Activated T-cell treated with anti-CD3 and anti-CD28 coated beads for 24 hours (primary cell): ENCODE measurements around the gene ZMAT5.
"Not testable (repeated sequence)": the region's sequence is repeated elsewhere in the genome, so short reads cannot be mapped to it uniquely, and the experiment has no call there.

Experiments
- DNase-seq: peaks from one replicate; pipeline ENCODE4 v3.0.0-alpha.2; 2020; ENCODE audit warnings: low read depth

ZMAT5 gene

DNA sequence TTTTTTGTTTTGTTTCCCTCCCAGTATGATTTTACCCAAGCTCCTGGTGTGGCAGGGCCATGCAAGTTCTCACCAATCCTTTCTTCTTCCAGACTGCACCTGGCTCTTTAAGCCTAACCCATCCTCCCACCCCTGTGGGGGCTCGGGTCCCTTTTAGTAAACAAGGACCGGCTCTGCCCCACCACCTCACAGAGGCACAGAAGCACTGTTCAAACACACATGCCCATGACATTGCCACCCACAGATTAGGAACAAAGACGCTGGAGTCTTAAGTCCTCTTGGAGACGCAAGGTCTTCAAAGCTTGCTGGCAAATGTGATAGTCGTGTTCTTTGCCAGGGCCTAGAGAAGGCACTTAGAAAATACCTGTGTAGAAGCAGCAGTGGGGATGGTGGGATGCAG lies 19.2 kb upstream of the ZMAT5 start:
- no peak for DNase-seq

DNA sequence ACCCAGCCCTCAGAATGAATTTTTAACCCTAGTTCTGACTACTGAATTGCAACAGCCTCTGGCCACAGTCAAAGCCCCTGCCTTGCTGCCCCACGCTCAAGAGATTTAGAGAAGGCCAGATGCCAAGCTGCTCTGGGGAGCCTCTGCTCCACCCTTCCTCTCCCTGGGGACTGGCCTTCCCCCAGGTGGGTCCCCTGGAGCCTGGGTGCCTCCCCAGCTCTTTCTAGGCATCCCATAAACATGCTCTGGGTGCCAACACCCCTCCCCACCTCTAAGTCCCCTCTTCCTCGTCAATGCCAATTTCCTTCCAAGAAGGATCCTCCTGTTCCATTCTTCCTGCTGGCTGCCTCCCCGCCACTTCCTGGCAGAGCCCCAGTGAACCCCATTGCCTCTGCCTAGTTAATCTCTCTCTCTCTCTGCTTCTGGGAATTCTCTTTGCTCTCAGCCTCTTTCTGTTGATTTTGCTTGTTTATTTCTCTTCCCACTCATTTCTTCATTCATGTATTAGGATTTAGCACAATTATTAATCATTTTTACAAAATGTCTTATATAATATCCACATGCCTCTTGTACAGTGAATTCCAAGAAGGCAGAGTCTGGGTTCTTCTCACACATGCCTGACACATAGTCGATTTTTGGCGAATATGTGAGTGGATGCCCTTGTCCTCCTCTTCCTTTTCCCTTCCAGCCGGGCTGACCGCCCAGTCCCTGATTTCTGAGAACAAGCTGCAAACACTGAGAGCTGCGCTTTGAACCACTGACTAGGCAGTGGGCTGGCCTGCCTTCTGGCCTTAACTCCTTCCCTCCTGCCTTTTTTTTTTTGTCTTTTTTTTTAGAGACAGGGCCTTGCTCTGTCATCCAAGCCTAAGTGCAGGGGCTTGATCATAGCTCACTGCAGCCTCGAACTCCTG lies 17.9 kb upstream of the ZMAT5 start:
- DNase-seq = no peak

DNA sequence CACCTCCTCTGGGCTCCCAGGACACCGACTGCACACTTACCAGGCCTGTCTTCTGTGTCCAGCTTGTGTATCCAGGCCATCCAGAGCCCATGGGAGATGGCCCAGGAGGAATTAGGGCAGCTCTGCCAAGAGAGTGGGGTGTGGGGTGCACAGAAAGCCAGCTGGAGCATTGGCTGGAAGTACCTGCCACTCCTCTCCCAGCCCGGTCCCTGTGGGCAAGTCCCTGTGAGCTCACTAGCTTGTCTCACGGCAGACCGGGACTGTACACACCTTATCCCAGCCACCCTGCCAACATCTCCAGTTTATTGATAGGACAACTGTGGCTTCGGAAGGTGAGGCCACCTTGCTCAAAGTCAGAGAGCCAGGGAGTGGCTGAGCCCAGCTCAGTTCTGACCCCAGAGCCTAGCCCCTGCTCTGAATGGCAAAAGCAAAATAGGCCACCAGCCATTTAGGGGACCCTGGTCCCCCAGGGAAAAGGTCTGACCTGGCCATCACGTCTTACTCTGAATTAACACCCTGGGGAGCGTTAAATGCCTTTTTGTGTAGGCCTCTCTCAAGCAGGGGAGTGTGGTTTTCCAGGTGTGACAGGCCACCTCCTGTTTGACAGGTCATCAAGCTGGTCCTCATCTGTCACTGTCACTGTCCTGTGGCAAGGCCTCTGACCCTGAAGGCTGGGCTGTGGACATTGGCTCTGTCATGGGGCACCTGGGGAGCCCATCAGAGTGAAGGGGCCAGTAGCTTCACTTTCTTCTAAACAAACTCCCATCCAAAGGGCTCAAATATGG lies 15.4 kb upstream of the ZMAT5 start:
- no peak for DNase-seq

DNA sequence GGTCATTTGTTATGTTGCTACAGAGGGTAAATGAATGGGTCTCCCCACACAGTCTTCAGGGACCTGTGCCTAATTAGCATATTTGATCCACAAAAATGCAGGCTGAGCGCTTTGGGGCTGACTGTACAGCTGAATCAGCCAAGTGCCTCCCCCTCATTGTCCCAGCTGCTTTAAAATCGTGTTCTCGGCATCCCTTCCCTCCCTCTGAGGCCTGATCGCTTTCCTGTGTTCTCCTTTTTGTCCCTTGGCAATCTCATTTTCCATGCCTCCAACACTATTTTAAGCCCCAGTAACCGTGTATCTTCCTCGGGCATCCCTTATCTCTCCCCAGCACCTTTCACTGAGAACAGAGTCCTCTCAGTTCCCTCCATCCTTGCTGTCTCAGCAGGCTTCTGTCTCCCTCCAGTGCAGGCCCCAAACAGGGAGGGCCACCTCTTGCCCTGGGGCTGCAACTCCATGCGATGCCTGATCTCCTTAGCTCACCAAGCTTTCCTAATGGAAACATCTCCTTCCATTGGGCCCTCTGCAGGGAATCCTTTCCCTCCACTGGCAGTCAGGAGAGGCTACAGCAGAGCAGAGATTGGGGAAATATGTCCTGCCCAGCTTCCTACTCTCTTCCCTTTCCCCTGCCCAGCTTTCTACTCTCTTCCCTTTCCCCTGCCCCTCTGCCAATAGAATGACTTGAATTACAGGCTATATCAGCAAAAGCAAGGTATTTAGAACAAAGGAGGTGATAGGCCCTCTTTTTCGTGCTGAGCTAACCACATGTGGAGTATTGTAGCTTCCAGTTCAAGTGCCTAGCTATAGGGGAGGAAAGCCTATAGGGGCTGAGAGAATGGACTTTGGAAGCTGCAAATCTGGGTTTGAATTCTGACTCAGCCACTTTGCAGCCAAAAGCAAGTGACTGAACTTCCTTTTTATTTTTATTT lies 14.2 kb upstream of the ZMAT5 start:
- no peak for DNase-seq

DNA sequence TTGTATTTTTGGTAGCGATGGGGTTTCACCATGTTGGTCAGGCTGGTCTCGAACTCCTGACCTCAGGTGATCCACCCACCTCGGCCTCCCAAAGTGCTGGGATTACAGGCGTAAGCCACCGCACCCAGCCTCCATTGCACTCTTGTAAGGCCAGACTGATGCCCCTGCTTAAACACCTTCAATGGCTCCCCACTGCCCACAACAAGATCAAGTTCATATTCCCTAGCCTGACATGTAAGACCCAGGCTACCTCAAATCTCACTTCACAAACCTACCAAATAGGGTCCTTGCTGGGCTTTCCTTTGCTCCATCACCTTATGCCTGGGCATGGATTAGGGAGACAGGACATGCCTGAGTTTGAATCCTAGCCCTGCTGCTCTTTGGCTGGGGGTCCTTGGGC lies 13.4 kb upstream of the ZMAT5 start:
- no peak for DNase-seq

DNA sequence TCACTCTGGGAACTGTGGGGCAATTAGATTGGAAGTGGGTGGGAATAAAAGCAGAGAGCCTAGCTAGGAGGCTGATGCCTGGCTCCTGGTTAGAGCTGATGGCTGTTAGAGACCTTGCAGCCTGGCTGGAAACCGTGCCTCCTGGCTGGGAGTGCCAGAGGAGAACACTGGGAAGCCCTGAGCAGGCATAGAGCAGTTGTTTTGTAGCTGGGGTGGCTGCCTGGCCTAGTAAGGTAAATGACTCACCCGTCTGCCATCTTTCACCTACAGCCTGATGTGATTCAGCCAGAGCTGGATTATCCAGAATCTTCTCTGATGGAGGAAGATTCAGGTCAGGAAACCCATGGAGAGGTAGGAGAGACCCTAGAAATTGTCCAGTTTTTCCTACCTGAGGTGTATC lies 6.4 kb upstream of the ZMAT5 start:
- no peak for DNase-seq

DNA sequence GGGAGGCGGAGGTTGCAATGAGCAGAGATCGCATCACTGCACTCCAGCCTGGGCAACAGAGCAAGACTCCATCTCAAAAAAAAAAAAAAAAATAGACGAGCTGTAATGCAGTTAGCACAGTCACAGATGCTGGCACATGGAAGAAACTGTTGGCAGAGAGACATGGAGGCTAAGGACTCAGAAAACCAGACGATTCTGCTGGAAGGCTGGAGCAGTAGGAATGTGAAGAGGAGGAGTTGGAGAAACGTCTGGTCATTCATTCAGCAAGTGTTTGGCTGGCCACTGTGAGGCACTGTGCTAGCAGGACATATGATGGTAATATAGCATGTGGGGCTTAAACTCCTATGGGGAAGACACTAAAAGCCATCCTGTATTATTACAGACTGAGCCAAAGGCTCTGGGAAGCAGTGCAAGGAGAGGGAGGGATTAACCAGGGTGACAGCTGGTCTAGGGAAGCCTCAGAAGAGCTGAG lies 5.4 kb upstream of the ZMAT5 start:
- no peak for DNase-seq

DNA sequence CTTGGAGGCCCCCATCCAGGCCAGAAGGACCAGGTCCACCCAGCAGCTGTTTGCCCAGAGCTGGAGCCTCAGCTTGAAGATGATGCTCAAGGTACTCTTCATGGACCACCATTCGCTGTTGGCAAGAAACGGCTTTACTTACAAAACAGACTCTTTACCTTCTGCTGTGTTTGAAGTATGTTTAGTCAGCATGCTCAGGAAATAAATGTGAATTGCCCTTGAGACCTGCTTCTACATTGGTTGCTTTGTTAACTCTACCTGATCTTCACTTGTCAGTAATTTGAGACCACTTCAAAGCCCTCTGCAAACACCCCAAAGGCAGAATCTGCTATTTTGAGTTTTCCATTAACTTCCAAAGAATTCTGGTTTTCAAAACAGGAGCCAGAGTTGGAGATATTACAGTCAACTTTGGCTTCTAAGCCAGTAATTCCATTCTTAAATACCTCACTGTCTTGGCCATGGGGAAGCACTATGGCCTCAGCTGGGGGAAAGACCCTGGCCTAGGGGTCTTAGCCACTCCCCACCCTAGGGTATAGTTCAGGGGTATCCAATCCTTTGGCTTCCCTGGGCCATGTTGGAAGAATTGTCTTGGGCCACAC lies 3.0 kb upstream of the ZMAT5 start:
- no peak for DNase-seq

DNA sequence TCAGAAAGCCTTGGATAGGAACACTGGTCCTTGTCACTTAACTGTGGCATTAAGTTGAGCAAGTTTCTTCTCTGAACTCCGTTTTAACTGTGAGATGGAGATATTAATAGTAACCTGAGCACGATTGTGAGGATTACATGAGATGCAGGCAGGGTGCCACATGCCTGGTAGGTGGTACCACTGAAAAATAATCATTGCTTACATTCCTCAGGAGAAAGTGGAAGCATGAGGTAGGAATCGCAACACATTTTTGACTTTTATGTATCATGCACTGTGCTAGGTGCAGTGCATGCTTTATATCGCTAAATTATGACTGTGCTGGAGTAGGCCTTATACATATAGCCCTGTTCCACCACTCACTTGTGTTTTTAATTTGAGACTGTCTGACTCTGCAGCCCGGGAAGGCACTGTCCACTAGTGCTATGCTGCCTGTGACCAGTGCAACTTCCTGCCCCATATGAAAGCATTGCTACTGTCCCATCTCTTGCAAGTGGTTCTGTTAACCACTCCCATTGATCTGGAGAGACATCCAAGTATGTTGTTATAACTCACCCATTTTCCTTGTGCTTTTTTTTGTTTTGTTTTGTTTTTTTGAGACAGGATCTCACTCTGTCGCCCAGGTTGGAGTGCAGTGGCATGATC lies 1.4 kb upstream of the ZMAT5 start:
- DNase-seq = no peak

DNA sequence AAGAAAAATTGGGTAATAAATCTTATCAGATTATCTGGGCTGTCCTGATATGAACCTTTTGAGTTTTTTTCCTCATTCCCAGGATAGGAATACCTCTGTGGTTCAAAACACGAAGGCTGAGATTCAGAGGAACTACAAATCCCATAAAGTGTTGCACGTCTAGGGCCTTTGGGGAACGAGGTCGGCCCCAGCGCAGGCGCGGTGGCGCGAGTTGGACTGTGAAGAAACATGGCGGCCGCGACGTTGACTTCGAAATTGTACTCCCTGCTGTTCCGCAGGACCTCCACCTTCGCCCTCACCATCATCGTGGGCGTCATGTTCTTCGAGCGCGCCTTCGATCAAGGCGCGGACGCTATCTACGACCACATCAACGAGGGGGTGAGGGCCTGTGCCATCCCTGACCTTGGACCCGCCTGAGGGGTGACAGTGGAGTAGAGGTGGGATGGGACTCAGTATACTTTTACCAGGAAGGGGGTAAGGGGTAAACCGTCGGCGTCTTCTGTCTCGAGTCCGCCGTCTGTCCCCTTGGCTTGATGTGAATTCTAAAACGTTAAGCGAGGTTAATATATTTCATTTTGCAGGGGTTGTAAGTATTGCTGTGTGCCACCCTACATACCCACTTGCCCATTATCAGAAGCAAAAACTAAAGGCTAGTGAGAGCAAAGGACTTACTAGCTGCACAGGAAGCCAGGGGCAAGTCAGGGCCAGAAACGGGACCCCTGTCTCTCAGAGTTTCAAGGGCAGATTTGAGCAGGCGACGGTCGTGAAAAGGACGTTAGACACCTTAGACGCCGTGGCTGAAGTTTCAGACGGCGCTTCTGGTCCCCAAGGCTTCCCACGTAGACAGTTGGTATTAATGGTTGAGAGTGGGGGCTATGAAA lies 604 bp upstream of the ZMAT5 start, which contains the start of gene UQCR10:
Gene UQCR10, plus strand, starts transcription at position 199 of the 881 bp plus-strand sequence. Its CDS starts 30 bp downstream, at position 229.
- DNase-seq = peak; percentile 87

DNA sequence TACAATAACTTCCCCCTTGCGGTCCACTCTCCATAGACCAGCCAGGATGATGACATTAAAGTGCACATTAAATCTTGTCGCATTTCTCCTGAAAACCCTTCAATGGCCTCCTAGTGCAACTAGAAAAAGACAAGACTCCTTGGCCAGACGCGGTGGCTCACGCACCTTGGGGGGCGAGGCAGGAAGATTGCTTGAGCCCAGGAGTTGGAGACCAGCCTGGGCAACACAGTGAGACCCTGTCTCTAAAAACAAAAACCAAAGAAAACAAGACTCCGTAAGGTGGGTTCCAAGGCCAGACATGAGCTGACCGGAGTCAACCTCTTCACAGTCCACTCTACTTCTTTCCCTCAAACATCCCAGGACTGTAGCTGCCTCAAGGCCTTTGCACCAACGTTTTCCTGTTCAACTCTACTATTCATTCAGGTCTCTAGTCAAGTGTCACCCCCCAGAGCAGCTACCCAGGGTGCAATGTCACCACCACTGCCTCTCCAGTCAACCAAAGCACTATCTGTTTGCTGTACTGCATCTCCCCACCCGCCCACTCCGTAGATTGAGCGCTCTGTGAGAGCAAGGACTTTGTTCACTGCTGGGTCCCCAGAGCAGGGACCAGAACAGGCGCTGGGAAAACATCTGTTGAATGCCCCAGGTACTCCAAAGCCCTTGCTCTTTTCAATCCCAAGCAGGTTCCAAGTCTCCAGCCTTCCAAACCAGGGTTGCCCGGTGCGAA lies 739 bp downstream of the ZMAT5 start:
- no peak for DNase-seq

DNA sequence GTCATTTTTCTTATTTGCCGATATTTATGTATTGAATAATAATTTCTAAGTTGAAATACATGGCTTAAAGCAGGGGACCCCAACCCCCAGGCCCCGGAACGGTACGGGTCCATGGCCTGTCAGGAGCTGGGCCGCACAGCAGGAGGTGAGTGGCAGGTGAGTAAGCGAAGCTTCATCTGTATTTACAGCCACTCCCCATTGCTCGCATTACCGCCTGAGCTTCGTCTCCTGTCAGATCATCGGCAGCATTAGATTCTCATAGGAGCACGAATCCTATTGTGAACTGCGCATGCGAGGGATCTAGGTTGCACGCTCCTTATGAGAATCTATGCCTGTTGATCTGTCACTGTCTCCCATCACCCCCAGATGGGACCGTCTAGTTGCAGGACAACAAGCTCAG lies 4.5 kb downstream of the ZMAT5 start:
- DNase-seq = no peak

DNA sequence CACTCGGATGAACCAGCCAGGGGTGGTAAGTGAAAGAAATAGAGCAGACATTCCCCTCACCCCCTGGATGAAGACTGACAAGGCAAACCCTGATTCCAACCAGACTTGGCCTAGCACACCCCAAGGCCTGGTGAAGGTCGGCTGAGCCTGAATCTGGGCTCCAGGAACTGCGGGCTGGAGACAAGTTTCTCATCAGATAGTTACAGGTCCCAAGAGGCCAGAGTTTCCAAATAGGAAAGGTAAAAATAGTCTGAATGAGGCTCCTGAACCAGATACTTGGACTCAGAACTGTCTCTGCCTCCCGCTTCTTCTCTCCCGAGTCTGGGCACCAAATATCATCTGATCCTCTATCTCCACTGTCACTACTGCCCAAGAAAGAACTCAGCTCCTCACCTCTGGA lies 7.8 kb downstream of the ZMAT5 start:
- no peak for DNase-seq

DNA sequence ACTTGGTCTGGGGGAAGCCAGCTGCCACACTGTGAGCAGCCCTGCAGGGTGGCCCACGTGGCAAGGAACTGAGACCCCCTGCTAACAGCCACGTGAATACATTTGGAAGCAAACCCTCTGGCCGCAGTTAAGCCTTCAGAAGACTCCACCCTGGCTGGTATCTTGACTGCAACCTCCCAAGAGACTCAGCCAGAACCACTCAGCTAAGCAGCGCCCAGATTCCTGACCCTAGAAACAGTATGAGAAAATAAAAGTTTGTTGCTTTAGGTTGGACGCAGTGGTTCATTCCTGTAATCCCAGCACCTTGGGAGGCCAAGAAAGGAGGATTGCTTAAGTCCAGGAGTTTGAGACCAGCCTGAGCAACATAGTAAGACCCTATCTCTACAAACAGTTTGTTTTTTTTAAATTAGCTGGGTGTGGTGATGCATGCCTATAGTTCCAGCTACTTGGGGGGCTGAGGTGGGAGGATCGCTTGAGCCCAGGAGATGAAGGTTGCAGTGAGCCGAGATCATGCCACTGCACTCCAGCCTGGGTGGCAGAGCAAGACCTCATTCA lies 8.7 kb downstream of the ZMAT5 start:
- no peak for DNase-seq

DNA sequence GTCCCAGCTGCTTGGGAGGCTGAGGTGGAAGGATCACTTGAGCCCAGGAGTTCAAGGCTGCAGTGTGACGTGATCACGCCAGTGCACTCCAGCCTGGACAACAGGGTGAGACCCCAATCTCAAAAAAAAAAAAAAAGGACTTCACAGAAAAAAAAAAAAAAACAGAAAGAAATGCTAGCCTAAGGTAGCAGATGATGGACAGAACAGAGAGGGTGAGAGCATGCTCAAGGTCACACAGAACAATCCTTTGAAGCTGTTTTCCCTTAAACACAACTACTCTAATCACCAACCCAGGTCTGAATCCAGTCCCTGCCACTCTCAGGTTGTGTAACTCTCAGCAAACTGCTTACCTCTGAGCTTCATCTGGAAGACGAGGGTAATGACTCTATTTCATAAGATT lies 9.7 kb downstream of the ZMAT5 start:
- DNase-seq = no peak

DNA sequence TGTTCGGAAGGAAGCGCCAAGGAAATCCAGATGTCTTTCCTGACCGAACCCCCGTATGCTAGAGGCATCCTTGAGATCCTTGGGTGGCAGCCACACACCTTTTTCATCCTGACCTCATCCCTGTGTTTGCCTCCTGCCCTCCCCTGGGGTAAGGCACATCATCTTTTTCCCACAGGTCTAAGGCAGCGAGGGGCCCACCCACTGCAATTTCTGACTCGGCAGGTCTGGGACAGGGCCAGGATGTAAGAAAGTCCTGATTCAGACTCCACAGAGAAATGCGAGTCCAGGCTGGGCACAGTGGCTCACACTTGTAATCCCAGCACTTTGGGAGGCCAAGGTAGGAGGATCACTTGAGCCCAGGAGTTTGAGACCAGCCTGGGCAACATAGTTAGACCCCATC lies 10.5 kb downstream of the ZMAT5 start:
- DNase-seq = no peak

DNA sequence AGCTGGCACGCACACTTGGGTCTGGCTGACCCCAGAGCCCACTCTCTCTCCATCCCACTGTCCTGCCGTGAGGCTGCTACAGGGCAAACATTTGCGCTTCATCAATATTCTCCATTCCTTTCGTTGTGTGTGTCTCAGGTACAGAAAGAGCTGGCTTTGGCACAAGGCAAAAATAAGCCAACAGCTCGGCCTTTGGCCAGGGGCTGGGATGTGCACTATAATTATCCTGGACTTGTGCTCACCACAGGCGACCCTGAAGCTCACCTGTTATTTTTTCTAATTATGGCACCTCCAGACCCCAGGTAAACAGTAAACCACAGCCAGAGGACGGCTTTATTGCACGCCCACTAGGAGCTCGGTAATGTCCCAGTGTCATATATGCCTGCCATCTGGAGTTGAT lies 10.9 kb downstream of the ZMAT5 start:
- no peak for DNase-seq

DNA sequence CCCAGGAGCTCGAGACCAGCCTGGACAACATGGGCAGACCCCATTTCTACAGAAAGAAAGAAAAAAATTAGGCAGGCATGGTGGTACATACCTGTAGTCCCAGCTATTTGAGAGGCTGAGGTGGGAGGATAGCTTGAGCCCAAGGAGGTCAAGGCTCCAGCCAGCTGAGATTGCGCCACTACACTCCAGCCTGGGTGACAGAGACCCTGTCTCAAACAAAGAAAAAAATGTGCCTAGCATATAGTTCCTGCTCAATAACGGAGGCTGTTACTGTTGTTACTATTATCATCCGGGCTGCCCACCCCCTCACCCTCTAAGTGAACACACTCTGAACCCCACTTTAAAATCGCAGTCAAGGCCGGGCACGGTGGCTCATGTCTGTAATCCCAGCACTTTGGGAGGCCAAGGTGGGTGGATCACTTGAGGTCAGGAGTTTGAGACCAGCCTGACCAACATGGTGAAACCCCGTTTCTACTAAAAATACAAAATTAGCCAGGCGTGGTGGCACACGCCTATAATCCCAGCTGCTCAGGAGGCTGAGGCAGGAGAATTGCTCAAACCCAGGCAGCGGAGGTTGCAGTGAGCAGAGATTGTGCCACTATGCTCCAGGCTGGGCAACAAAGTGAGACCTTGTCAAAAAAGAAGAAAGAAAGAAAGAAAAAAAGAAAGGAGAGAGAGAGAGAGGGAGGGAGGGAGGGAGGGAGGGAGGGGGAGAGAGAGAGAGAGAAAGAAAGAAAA lies 12.0 kb downstream of the ZMAT5 start:
- not testable (repeated sequence) for DNase-seq
